H9 (cell line): Measurements from ENCODE around the gene TMEM51. TPM values are rescaled to one million over a fixed set of nuclear protein-coding genes. Genes with fewer than 3 reads are reported as not detected.

Source experiments
- DNase-seq: peaks from one replicate; pipeline ENCODE4 v3.0.0-alpha.2; 2017
- H2AFZ ChIP-seq: one replicate; pipeline ENCODE4 v1.6.1; 2013; ENCODE audit warnings: mild to moderate bottlenecking, low read length, control low read depth, moderate library complexity
- H2AK5ac ChIP-seq: 2 replicates; pipeline ENCODE4 v1.6.1; 2013; ENCODE audit warnings: low read length, control low read depth, mixed read lengths; ENCODE audit not compliant: insufficient read length
- H2BK120ac ChIP-seq: one replicate; pipeline ENCODE4 v1.6.1; 2013; ENCODE audit warnings: low read depth, mild to moderate bottlenecking, low read length, control low read depth, inconsistent platforms; ENCODE audit not compliant: poor library complexity, severe bottlenecking
- H2BK12ac ChIP-seq: 2 replicates; pipeline ENCODE4 v1.6.1; 2013; ENCODE audit warnings: low read length, control low read depth, mixed read lengths, low read depth; ENCODE audit not compliant: insufficient read length
- H2BK15ac ChIP-seq: 2 replicates; pipeline ENCODE4 v1.6.1; 2013; ENCODE audit warnings: low read depth, low read length, control low read depth
- H2BK20ac ChIP-seq: one replicate; pipeline ENCODE4 v1.6.1; 2013; ENCODE audit warnings: low read depth, mild to moderate bottlenecking, low read length, control low read depth, inconsistent platforms; ENCODE audit not compliant: poor library complexity, severe bottlenecking
- H2BK5ac ChIP-seq: 2 replicates; pipeline ENCODE4 v1.6.1; 2013; ENCODE audit warnings: low read length, control low read depth, mixed read lengths; ENCODE audit not compliant: insufficient read length
- H3K14ac ChIP-seq: 2 replicates; pipeline ENCODE4 v1.6.1; 2013; ENCODE audit warnings: low read length, control low read depth; ENCODE audit not compliant: insufficient read depth
- H3K18ac ChIP-seq: 2 replicates; pipeline ENCODE4 v1.6.1; 2013; ENCODE audit warnings: low read depth, mild to moderate bottlenecking, mixed read lengths, low read length, control low read depth; ENCODE audit not compliant: insufficient read length
- H3K23ac ChIP-seq: 2 replicates; pipeline ENCODE4 v1.6.1; 2013; ENCODE audit warnings: low read length, control low read depth, mixed read lengths, low read depth; ENCODE audit not compliant: insufficient read length
- H3K23me2 ChIP-seq: 2 replicates; pipeline ENCODE4 v1.6.1; 2013; ENCODE audit warnings: low read depth, mild to moderate bottlenecking, mixed read lengths, low read length, control low read depth; ENCODE audit not compliant: insufficient read length, poor library complexity, severe bottlenecking
- H3K27ac ChIP-seq: 2 replicates; pipeline ENCODE4 v1.5.1; 2013; ENCODE audit warnings: low read length, control low read depth, mixed read lengths, low read depth; ENCODE audit not compliant: insufficient read length
- H3K27me3 ChIP-seq: 2 replicates; pipeline ENCODE4 v1.6.1; 2013; ENCODE audit warnings: low read length, control low read depth, inconsistent platforms; ENCODE audit not compliant: insufficient read depth
- H3K4ac ChIP-seq: 2 replicates; pipeline ENCODE4 v1.6.1; 2013; ENCODE audit warnings: low read depth, mild to moderate bottlenecking, control low read depth, inconsistent platforms, low read length, moderate library complexity
- H3K4me1 ChIP-seq: 2 replicates; pipeline ENCODE4 v1.6.1; 2013; ENCODE audit warnings: low read length, control low read depth, inconsistent platforms; ENCODE audit not compliant: insufficient read depth
- H3K4me2 ChIP-seq: 2 replicates; pipeline ENCODE4 v1.6.1; 2013; ENCODE audit warnings: low read length, control low read depth, mixed read lengths; ENCODE audit not compliant: insufficient read length, insufficient read depth
- H3K56ac ChIP-seq: 2 replicates; pipeline ENCODE4 v1.6.1; 2013; ENCODE audit warnings: low read depth, mild to moderate bottlenecking, mixed read lengths, low read length, control low read depth; ENCODE audit not compliant: insufficient read length
- H3K79me1 ChIP-seq: 2 replicates; pipeline ENCODE4 v1.6.1; 2013; ENCODE audit warnings: low read depth, mild to moderate bottlenecking, moderate library complexity, low read length, control low read depth, inconsistent platforms; ENCODE audit not compliant: insufficient read depth, poor library complexity, severe bottlenecking
- H3K79me2 ChIP-seq: 2 replicates; pipeline ENCODE4 v1.6.1; 2013; ENCODE audit warnings: low read length, control low read depth, inconsistent platforms; ENCODE audit not compliant: insufficient read depth
- H3K9ac ChIP-seq: 2 replicates; pipeline ENCODE4 v1.6.1; 2013; ENCODE audit warnings: low read length, control low read depth, mixed read lengths; ENCODE audit not compliant: insufficient read length; ENCODE audit errors: extremely low read depth
- H3K9me3 ChIP-seq: one replicate; pipeline ENCODE4 v1.6.1; 2013; ENCODE audit warnings: low read depth, low read length, inconsistent platforms; ENCODE audit not compliant: control insufficient read depth
- H3T11ph ChIP-seq: one replicate; pipeline ENCODE4 v1.6.1; 2013; ENCODE audit warnings: mild to moderate bottlenecking, low read length, control low read depth, inconsistent platforms
- H4K20me1 ChIP-seq: one replicate; pipeline ENCODE4 v1.6.1; 2013; ENCODE audit not compliant: control insufficient read depth, insufficient read length, insufficient read depth
- H4K5ac ChIP-seq: 2 replicates; pipeline ENCODE4 v1.6.1; 2013; ENCODE audit warnings: low read depth, mild to moderate bottlenecking, mixed read lengths, low read length, control low read depth; ENCODE audit not compliant: insufficient read length
- H4K8ac ChIP-seq: replicated peaks from 2 replicates; pipeline ENCODE4 v1.6.1; 2013; ENCODE audit warnings: low read length, control low read depth, mixed read lengths, low read depth; ENCODE audit not compliant: insufficient read length
- H4K91ac ChIP-seq: 2 replicates; pipeline ENCODE4 v1.6.1; 2013; ENCODE audit warnings: low read depth, mild to moderate bottlenecking, moderate library complexity, mixed read lengths, low read length, control low read depth; ENCODE audit not compliant: insufficient read length
- H3K27ac Mint-ChIP-seq, 3 experiments: 2 replicates in 2 of 3; 3 replicates in 1 of 3; pipeline ENCODE4 v1.8.0; 2020 to 2021; ENCODE audit warnings: mixed read lengths in 3 of 3, mild to moderate bottlenecking in 1 of 3, moderate library complexity in 1 of 3
- H3K27me3 Mint-ChIP-seq: 2 replicates; pipeline ENCODE4 v1.8.0; 2021; ENCODE audit warnings: low read depth, mild to moderate bottlenecking, moderate library complexity, mixed read lengths
- H3K36me3 Mint-ChIP-seq, 3 experiments: 2 replicates in 2 of 3; 3 replicates in 1 of 3; pipeline ENCODE4 v1.8.0; 2020 to 2021; ENCODE audit warnings: low read depth in 3 of 3, mixed read lengths in 3 of 3; ENCODE audit not compliant: insufficient read depth in 1 of 3
- H3K4me1 Mint-ChIP-seq, 2 experiments: 2 replicates each; pipeline ENCODE4 v1.8.0; 2020; ENCODE audit warnings: mixed read lengths in 2 of 2
- H3K4me3 Mint-ChIP-seq, 2 experiments: 2 replicates in 1 of 2; 3 replicates in 1 of 2; pipeline ENCODE4 v1.8.0; 2020 to 2021; ENCODE audit warnings: mild to moderate bottlenecking in 2 of 2, mixed read lengths in 2 of 2, moderate library complexity in 1 of 2
- H3K9me3 Mint-ChIP-seq, 2 experiments: 2 replicates in 1 of 2; 3 replicates in 1 of 2; pipeline ENCODE4 v1.8.0; 2020; ENCODE audit warnings: mild to moderate bottlenecking in 2 of 2, mixed read lengths in 2 of 2, moderate library complexity in 1 of 2
- CTCF ChIP-seq: fragments of 200-600 bp; sonication (generic); conservative IDR thresholded peaks from 3 replicates; pipeline ENCODE4 v1.8.0; 2021; ENCODE audit warnings: antibody characterized with exemption, mild to moderate bottlenecking
- WGBS: extraction: QIAGEN DNeasy Blood & Tissue Kit; methylation state at CpG from one replicate; pipeline ENCODE4 v1.1.7; 2013; ENCODE audit warnings: missing lambda C conversion rate, low lambda C conversion rate, mixed read lengths; ENCODE audit not compliant: insufficient read length; ENCODE audit errors: extremely low coverage; 5-methylcytosine and 5-hydroxymethylcytosine counted together
- total RNA-seq: library from RNA; stranded (reverse); gene quantifications from 2 replicates; pipeline ENCODE4 v1.2.1, GENCODE V29; 2021

TMEM51 gene
- total RNA-seq, 1 experiment from 2014 or later: 4.6 TPM

- Histone ChIP-seq H2BK120ac (no peak overlapping the region), H4K91ac (no peak overlapping the region), H3K56ac (no peak overlapping the region), H3K23me2 (no peaks in the 10 kb centered on the region), H3K79me1 (no peaks in the 10 kb centered on the region), H4K8ac (no peak overlapping the region), H3K4me2 (peak overlapping the region; percentile 52), H3T11ph (no peak overlapping the region), H2BK5ac (no peak overlapping the region), H3K9me3 (no peaks in the 10 kb centered on the region), H3K27ac (peak overlapping the region; percentile 18), H3K18ac (no peak overlapping the region), H4K20me1 (no peaks in the 10 kb centered on the region), H2BK12ac (no peak overlapping the region), H2BK15ac (no peak overlapping the region), H3K79me2 (no peaks in the 10 kb centered on the region), H3K23ac (no peak overlapping the region), H3K9ac (no peak overlapping the region), H3K4me1 (no peaks in the 10 kb centered on the region; the same call in 1 of the 2 replicates), H2AK5ac (no peak overlapping the region), H2AFZ (no peak overlapping the region), H4K5ac (no peak overlapping the region), H2BK20ac (no peak overlapping the region), H3K27me3 (no peaks in the 10 kb centered on the region), H3K4ac (no peak overlapping the region), H3K14ac (no peak overlapping the region; the same call in 1 of the 2 replicates)
- H3K27me3 Mint-ChIP-seq: no peaks in the 10 kb centered on the region
- H3K9me3 Mint-ChIP-seq: no peaks in the 10 kb centered on the region; a peak in 1 of 5 replicates
- peak; percentile 43 for DNase-seq
- peak overlapping the region; percentile 91 to 93 (median 93) for H3K27ac Mint-ChIP-seq
- peak overlapping the region; percentile 47 to 74 for H3K4me3 Mint-ChIP-seq
- H3K36me3 Mint-ChIP-seq: no peaks in the 10 kb centered on the region
- WGBS: no CpG with 5 or more reads among the region's 25 CpGs
- no peak for TF ChIP-seq CTCF
- peaks cover 32 to 43% of the 10 kb centered on the region in 2 experiments for H3K4me1 Mint-ChIP-seq
Measured at GRCh38 chr1:15207031-15207828, 53.7 kb downstream of the TMEM51 start.
